Spleen (tissue), 11 donors: Measurements from ENCODE around the gene EPM2A. TPM values are rescaled to one million over a fixed set of nuclear protein-coding genes. Genes with fewer than 3 reads are reported as not detected.
"Not testable (repeated sequence)": the region's sequence is repeated elsewhere in the genome, so short reads cannot be mapped to it uniquely, and the experiment has no call there.

Source experiments
- DNase-seq: peaks from one replicate; pipeline ENCODE4 v3.0.0-alpha.2; 2020
- H3K27ac ChIP-seq, 8 donors: fragments of 200-600 bp; sonication (generic) in 7 of 8; 1 replicate in 4 of 8; 2 replicates in 4 of 8; pipeline versions ENCODE4 v1.5.0 to v1.8.0; 2016 to 2021; ENCODE audit warnings: inconsistent platforms in 4 of 8, mild to moderate bottlenecking in 4 of 8, moderate library complexity in 1 of 8
- H3K27me3 ChIP-seq, 7 donors: fragments of 200-600 bp; sonication (generic) in 6 of 7; replicated peaks in 1 of 7; 1 replicate in 4 of 7; 2 replicates in 3 of 7; pipeline versions ENCODE4 v1.5.0 to v1.8.0; 2016 to 2021; ENCODE audit warnings: inconsistent platforms in 3 of 7, mild to moderate bottlenecking in 1 of 7
- H3K36me3 ChIP-seq, 6 donors: fragments of 200-600 bp; sonication (generic) in 5 of 6; 1 replicate in 4 of 6; 2 replicates in 2 of 6; pipeline versions ENCODE4 v1.5.0 to v1.8.0; 2016 to 2021; ENCODE audit warnings: inconsistent platforms in 2 of 6
- H3K4me1 ChIP-seq, 6 donors: fragments of 200-600 bp; sonication (generic) in 5 of 6; 1 replicate in 3 of 6; 2 replicates in 3 of 6; pipeline versions ENCODE4 v1.5.0 to v1.8.0; 2016 to 2021; ENCODE audit warnings: inconsistent platforms in 3 of 6
- H3K4me3 ChIP-seq, 8 donors: fragments of 200-600 bp; sonication (generic) in 7 of 8; 1 replicate in 4 of 8; 2 replicates in 4 of 8; pipeline versions ENCODE4 v1.5.0 to v1.8.0; 2016 to 2021; ENCODE audit warnings: inconsistent platforms in 4 of 8, mild to moderate bottlenecking in 4 of 8, moderate library complexity in 2 of 8
- H3K9me3 ChIP-seq, 8 donors: fragments of 200-600 bp; sonication (generic) in 7 of 8; 1 replicate in 4 of 8; 2 replicates in 4 of 8; pipeline versions ENCODE4 v1.5.0 to v1.8.0; 2016 to 2021; ENCODE audit warnings: inconsistent platforms in 4 of 8
- CTCF ChIP-seq, 11 experiments: fragments of 200-600 bp in 7 of 11; fragments of 450-650 bp in 4 of 11; sonication (generic) in 4 of 11; IDR thresholded peaks in 8 of 11; conservative IDR thresholded peaks in 3 of 11; 1 replicate in 7 of 11; 2 replicates in 4 of 11; pipeline versions ENCODE4 v1.4.0 to v1.8.0; 2016 to 2021; ENCODE audit warnings: antibody characterized with exemption in 11 of 11, inconsistent platforms in 4 of 11, mild to moderate bottlenecking in 1 of 11
- POLR2A ChIP-seq, 3 donors: fragments of 450-650 bp; IDR thresholded peaks; one replicate each; pipeline ENCODE4 v1.5.1; 2017; ENCODE audit warnings: antibody characterized with exemption in 3 of 3, mild to moderate bottlenecking in 1 of 3
- POLR2AphosphoS5 ChIP-seq, 3 donors: sonication (generic); formaldehyde crosslinking; IDR thresholded peaks; one replicate each; pipeline ENCODE4 v1.5.1; 2017; ENCODE audit warnings: antibody characterized with exemption in 3 of 3
- WGBS, 5 donors: extraction: QIAGEN DNeasy Blood & Tissue Kit in 3 of 5; methylation state at CpG; one replicate each; pipeline versions ENCODE4 v1.1.5 to v1.1.7; 2013 to 2018; 5-methylcytosine and 5-hydroxymethylcytosine counted together
- intact Hi-C: fragments of 100-400 bp; cut with DNase I; formaldehyde crosslinking; loops from one replicate; pipeline ENCODE4 v1.15.0; 2023; ENCODE audit warnings: low total_unique reads
- polyA plus RNA-seq, 3 donors: library from polyadenylated mRNA; stranded (reverse); fragments of 200-250 nt; gene quantifications; one replicate each; pipeline ENCODE4 v1.2.1, GENCODE V29; 2013
- total RNA-seq, 7 donors: library from RNA; depleted of rRNA in 3 of 7; stranded (reverse); fragments of >200 nt in 3 of 7; fragmentation: NEBNext Ultra II Directional in 4 of 7; extraction: Animal tissue kit (Norgen Biotek cat#: 25700) in 4 of 7; gene quantifications; one replicate each; pipeline versions ENCODE4 v1.1.0 to v1.2.1, GENCODE V29; 2016 to 2021
- donor health status: healthy with polysubstance abuse.
- donor health status: DM: no; HTN: no; CAD: no; lungs with moderate emphysema.
- donor health status: DM: no; HTN: no; CAD: no.
- donor health status: Bipolar disorder and iron deficiency.
- donor health status: healthy.
- donor health status: DM: no; HTN: no; CAD: no.
- donor health status: DM: yes; HTN: yes; CAD: no.

The EPM2A gene
- total and polyA plus RNA-seq, 10 donors: 4.3 to 15.5 (median 8.9) TPM

- no peaks in the 10 kb centered on the region for H3K27me3 ChIP-seq
Observed at GRCh38 chr6:145745861-145746260, 10.5 kb upstream of the EPM2A start.

GRCh38 chr6:145744619-145745018 is 9.3 kb upstream of the EPM2A start:
- TF ChIP-seq POLR2A (IDR thresholded peaks at IDR 0.05): no peak
- no peak for TF ChIP-seq CTCF (IDR thresholded peaks at IDR 0.05 in 8 of 11, conservative IDR thresholded peaks at IDR 0.05 in 3 of 11)
- TF ChIP-seq POLR2AphosphoS5 (IDR thresholded peaks at IDR 0.05): no peak
- intact Hi-C loops: loop anchor here (10.0 kb wide), 1 partner anchor 60 kb away; no protein-coding TSS in a partner anchor
- 89 to 95% (median 92%) methylated on average over 2 of the region's 2 CpGs for WGBS, 5 donors
- H3K4me1 ChIP-seq: no peaks in the 10 kb centered on the region
- no peak overlapping the region for H3K4me3 ChIP-seq
- no peaks in the 10 kb centered on the region for H3K9me3 ChIP-seq
- H3K36me3 ChIP-seq: no peaks in the 10 kb centered on the region
- no peaks in the 10 kb centered on the region for H3K27me3 ChIP-seq
- H3K27ac ChIP-seq: no peak overlapping the region
- DNase-seq: no peak

More at GRCh38 chr6:145745861-145746260, 10.5 kb upstream of the EPM2A start:
- DNase-seq: no peak
- 87 to 95% (median 93%) methylated on average over 1 of the region's 1 CpG for WGBS, 5 donors
- no peak overlapping the region for H3K27ac ChIP-seq
- H3K4me1 ChIP-seq: no peaks in the 10 kb centered on the region
- no peak overlapping the region for H3K4me3 ChIP-seq
- TF ChIP-seq POLR2AphosphoS5 (IDR thresholded peaks at IDR 0.05): no peak
- TF ChIP-seq POLR2A (IDR thresholded peaks at IDR 0.05): no peak
- TF ChIP-seq CTCF (IDR thresholded peaks at IDR 0.05 in 8 of 11, conservative IDR thresholded peaks at IDR 0.05 in 3 of 11): no peak
- H3K9me3 ChIP-seq: no peaks in the 10 kb centered on the region
- H3K36me3 ChIP-seq: no peaks in the 10 kb centered on the region
- intact Hi-C loops: loop anchor here (10.0 kb wide), 1 partner anchor 59 kb away; no protein-coding TSS in a partner anchor

DNA sequence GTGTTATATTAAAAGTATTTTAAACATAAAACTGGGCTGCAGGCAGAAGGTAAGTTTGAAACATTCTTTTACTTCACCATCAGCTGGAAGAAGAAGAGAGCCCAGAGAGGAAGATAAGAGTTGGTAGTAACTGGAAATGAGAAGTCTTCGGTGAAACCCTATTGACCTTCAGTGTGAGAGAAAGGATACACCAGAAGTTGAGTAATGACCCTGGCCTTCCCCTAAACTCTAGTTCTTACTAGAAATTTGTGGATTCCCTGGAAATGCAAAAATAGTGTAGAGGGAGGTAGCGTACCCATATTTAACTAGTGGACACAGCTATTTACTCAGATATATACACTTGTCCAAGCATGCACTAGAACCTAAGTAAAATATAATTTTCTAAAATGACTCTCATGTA is 8.0 kb upstream of the EPM2A start:
- H3K27me3 ChIP-seq: no peaks in the 10 kb centered on the region
- no peaks in the 10 kb centered on the region for H3K9me3 ChIP-seq
- 47 to 77% (median 65%) methylated on average over 2 of the region's 2 CpGs for WGBS, 5 donors
- no peak overlapping the region for H3K27ac ChIP-seq
- TF ChIP-seq CTCF (IDR thresholded peaks at IDR 0.05 in 8 of 11, conservative IDR thresholded peaks at IDR 0.05 in 3 of 11) (no peak), POLR2A (IDR thresholded peaks at IDR 0.05) (no peak)
- H3K4me3 ChIP-seq: no peak overlapping the region
- no peak for DNase-seq
- H3K4me1 ChIP-seq: no peaks in the 10 kb centered on the region
- no peaks in the 10 kb centered on the region for H3K36me3 ChIP-seq
- intact Hi-C loops: loop anchor here (10.0 kb wide), 1 partner anchor 61 kb away; no protein-coding TSS in a partner anchor

GRCh38 chr6:145742472-145742871 is 7.2 kb upstream of the EPM2A start:
- intact Hi-C loops: loop anchor here (10.0 kb wide), 1 partner anchor 62 kb away; no protein-coding TSS in a partner anchor
- H3K27ac ChIP-seq, DNase-seq, H3K4me1 ChIP-seq, H3K9me3 ChIP-seq, H3K27me3 ChIP-seq, H3K36me3 ChIP-seq, H3K4me3 ChIP-seq: not testable (repeated sequence)
- 88 to 100% (median 89%) methylated on average over 2 to 6 of the region's 6 CpGs for WGBS, 5 donors

DNA sequence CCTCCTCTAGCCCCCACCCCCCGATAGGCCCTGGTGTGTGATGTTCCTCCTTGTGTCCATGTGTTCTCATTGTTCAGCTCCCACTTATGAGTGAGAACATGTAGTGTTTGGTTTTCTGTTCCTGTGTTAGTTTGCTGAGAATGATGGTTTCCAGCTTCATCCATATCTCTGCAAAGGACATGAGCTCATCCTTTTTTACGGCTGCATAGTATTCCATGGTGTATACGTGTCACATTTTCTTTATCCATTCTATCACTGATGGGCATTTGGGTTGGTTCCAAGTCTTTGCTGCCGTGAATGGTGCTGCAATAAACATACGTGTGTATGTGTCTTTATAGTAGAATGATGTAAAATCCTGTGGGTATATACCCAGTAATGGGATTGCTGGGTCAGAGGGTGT is 4.4 kb upstream of the EPM2A start:
- H3K27me3 ChIP-seq, H3K27ac ChIP-seq, H3K9me3 ChIP-seq, DNase-seq, H3K4me3 ChIP-seq, H3K36me3 ChIP-seq: not testable (repeated sequence)
- 90 to 98% (median 95%) methylated on average over 5 of the region's 5 CpGs for WGBS, 5 donors
- intact Hi-C loops: loop anchor here (10.0 kb wide), 1 partner anchor 65 kb away; no protein-coding TSS in a partner anchor
- peaks cover 0 to 17% (median 9%) of the 10 kb centered on the region in 6 donors for H3K4me1 ChIP-seq
